HCT116 (cell line): Measurements from ENCODE around the gene OR51E1. TPM values are rescaled to one million over a fixed set of nuclear protein-coding genes. Genes with fewer than 3 reads are reported as not detected.

Experiments used
- ATAC-seq: fragments of 200-7000 bp; cut with Tn5 transposase; 2 replicates; pipeline ENCODE4 v1.9.1; 2020; ENCODE audit warnings: mild to moderate bottlenecking, moderate library complexity
- BruUV-seq: library from RNA; stranded (reverse); fragments of 400-500 nt; replicated peaks from 2 replicates; lab custom pipeline; 2021; lab: Mats Ljungman, UMichigan
- CTCF ChIA-PET: fragments of 300-600 bp; sonication (Branson Sonifier 250); formaldehyde crosslinking; loops from one replicate; lab custom pipeline; 2021; ENCODE audit warnings: antibody characterized with exemption; lab: Charles Lee
- POLR2A ChIA-PET: fragments of 300-600, 350-600 bp; sonication (Branson Sonifier 250); formaldehyde crosslinking; loops from one replicate; lab custom pipeline; 2021; ENCODE audit warnings: antibody characterized with exemption; lab: Charles Lee
- RAD21 ChIA-PET, 2 experiments: fragments of 300-600 bp; sonication (Branson Sonifier 250); formaldehyde crosslinking; loops; one replicate each; lab custom pipeline; 2023; ENCODE audit warnings: low total read pairs in 2 of 2; ENCODE audit not compliant: uncharacterized antibody in 2 of 2, unreplicated experiment in 2 of 2, low non-redundant PET in 1 of 2; lab: Charles Lee
- DNase-seq: peaks from one replicate; pipeline ENCODE4 v3.0.0-alpha.2; 2010; ENCODE audit warnings: low read depth, low spot score
- H2AFZ ChIP-seq: fragments of 200-600 bp; shearing (Covaris generic), sonication (generic); 2 replicates; pipeline ENCODE4 v1.6.1; 2017; ENCODE audit warnings: low read depth, mixed run types, mixed read lengths, antibody characterized with exemption, low read length; ENCODE audit not compliant: poor library complexity, severe bottlenecking
- H3K27ac ChIP-seq: 2 replicates; pipeline ENCODE4 v1.5.1; 2012; ENCODE audit warnings: low read depth, low read length
- H3K27me3 ChIP-seq: fragments of 200-600 bp; sonication (generic); 2 replicates; pipeline ENCODE4 v1.6.1; 2016; ENCODE audit warnings: mixed run types, low read length, mixed read lengths; ENCODE audit not compliant: insufficient read depth
- H3K36me3 ChIP-seq, 2 experiments: fragments of 200-500 bp in 1 of 2; fragments of 200-600 bp in 1 of 2; sonication (Bioruptor generic) in 1 of 2; sonication (generic) in 1 of 2; 2 replicates each; pipeline versions ENCODE4 v1.5.1 to v1.6.1; 2014 to 2016; ENCODE audit warnings: low read length in 2 of 2, inconsistent platforms in 1 of 2, mixed read lengths in 1 of 2, mixed run types in 1 of 2; ENCODE audit not compliant: insufficient read depth in 2 of 2, control insufficient read depth in 1 of 2
- H3K4me1 ChIP-seq, 2 experiments: fragments of 200-600 bp in 1 of 2; sonication (generic) in 1 of 2; 2 replicates each; pipeline versions ENCODE4 v1.5.1 to v1.6.1; 2012 to 2017; ENCODE audit warnings: low read length in 2 of 2, inconsistent platforms in 1 of 2, mild to moderate bottlenecking in 1 of 2, mixed read lengths in 1 of 2, mixed run types in 1 of 2, moderate library complexity in 1 of 2; ENCODE audit not compliant: insufficient read depth in 2 of 2, control insufficient read depth in 1 of 2
- H3K4me2 ChIP-seq: fragments of 200-600 bp; sonication (generic); 2 replicates; pipeline ENCODE4 v1.6.1; 2017; ENCODE audit warnings: mixed run types, low read length, mixed read lengths
- H3K4me3 ChIP-seq, 2 experiments: fragments of 200-600 bp in 1 of 2; sonication (generic) in 1 of 2; replicated peaks in 1 of 2; 2 replicates each; pipeline ENCODE4 v1.5.1; 2011 to 2016; ENCODE audit warnings: low read length in 2 of 2, control low read depth in 1 of 2, low read depth in 1 of 2, mild to moderate bottlenecking in 1 of 2, mixed read lengths in 1 of 2, mixed run types in 1 of 2
- H3K79me2 ChIP-seq: fragments of 200-600 bp; sonication (generic); 2 replicates; pipeline ENCODE4 v1.6.1; 2017; ENCODE audit warnings: mild to moderate bottlenecking, mixed run types, low read length, moderate library complexity, mixed read lengths; ENCODE audit not compliant: insufficient read depth
- H3K9ac ChIP-seq: fragments of 200-600 bp; sonication (generic); 2 replicates; pipeline ENCODE4 v1.6.1; 2016; ENCODE audit warnings: low read length, mixed read lengths
- H3K9me2 ChIP-seq: fragments of 200-600 bp; sonication (generic), shearing (Covaris generic); 2 replicates; pipeline ENCODE4 v1.6.1; 2017; ENCODE audit warnings: mixed run types, mild to moderate bottlenecking, moderate library complexity; ENCODE audit not compliant: insufficient read depth
- H3K9me3 ChIP-seq, 2 experiments: fragments of 200-500 bp in 1 of 2; fragments of 200-600 bp in 1 of 2; sonication (Bioruptor generic) in 1 of 2; sonication (generic) in 1 of 2; 2 replicates each; pipeline ENCODE4 v1.6.1; 2014 to 2017; ENCODE audit warnings: low read length in 2 of 2, mixed read lengths in 2 of 2, inconsistent platforms in 1 of 2, low read depth in 1 of 2, mild to moderate bottlenecking in 1 of 2, mixed run types in 1 of 2, moderate library complexity in 1 of 2; ENCODE audit not compliant: control insufficient read depth in 1 of 2, insufficient read depth in 1 of 2
- H4K20me1 ChIP-seq: fragments of 200-600 bp; sonication (generic), shearing (Covaris generic); 2 replicates; pipeline ENCODE4 v1.6.1; 2017; ENCODE audit warnings: mixed run types, mild to moderate bottlenecking, moderate library complexity; ENCODE audit not compliant: insufficient read depth
- CBX3 ChIP-seq: IDR thresholded peaks from 2 replicates; pipeline ENCODE4 v1.6.1; 2012; ENCODE audit warnings: low read depth
- CEBPB ChIP-seq: IDR thresholded peaks from 2 replicates; pipeline ENCODE4 v1.6.1; 2012; ENCODE audit warnings: low read depth
- EGR1 ChIP-seq: IDR thresholded peaks from 2 replicates; pipeline ENCODE4 v1.6.1; 2012; ENCODE audit warnings: low read depth
- JUND ChIP-seq: IDR thresholded peaks from 2 replicates; pipeline ENCODE4 v1.6.1; 2012
- POLR2AphosphoS5 ChIP-seq: IDR thresholded peaks from 2 replicates; pipeline ENCODE4 v1.6.1; 2011; ENCODE audit warnings: mild to moderate bottlenecking, low read depth, low read length, moderate library complexity
- RAD21 ChIP-seq: IDR thresholded peaks from 2 replicates; pipeline ENCODE4 v1.6.1; 2012; ENCODE audit warnings: low read depth, mild to moderate bottlenecking
- SRF ChIP-seq: IDR thresholded peaks from 2 replicates; pipeline ENCODE4 v1.6.1; 2012; ENCODE audit warnings: low read depth
- YY1 ChIP-seq: IDR thresholded peaks from 2 replicates; pipeline ENCODE4 v1.6.1; 2011; ENCODE audit warnings: low read length, low read depth, moderate library complexity, mild to moderate bottlenecking; ENCODE audit not compliant: insufficient replicate concordance; ENCODE audit errors: extremely low read depth
- intact Hi-C: fragments of 100-400 bp; cut with micrococcal nuclease; formaldehyde crosslinking; loops from 2 replicates; pipeline ENCODE4 v1.10.0; 2022
- total RNA-seq: library from RNA; stranded (reverse); gene quantifications from one replicate; pipeline ENCODE4 v1.2.1, GENCODE V29; 2021; ENCODE audit not compliant: unreplicated experiment
- TF ChIP-seq, protein P1 (sequence below): IDR thresholded peaks from 2 replicates; pipeline ENCODE4 v1.6.1; 2012
- TF ChIP-seq, protein P2 (sequence below): IDR thresholded peaks from 2 replicates; pipeline ENCODE4 v1.6.1; 2011; ENCODE audit warnings: mild to moderate bottlenecking, low read length, moderate library complexity; ENCODE audit not compliant: insufficient replicate concordance; ENCODE audit errors: extremely low read depth
- TF ChIP-seq, protein P3 (sequence below), 3 experiments: fragments of 200-600 bp in 1 of 3; sonication (generic) in 1 of 3; IDR thresholded peaks in 2 of 3; conservative IDR thresholded peaks in 1 of 3; 2 replicates each; pipeline ENCODE4 v1.5.1; 2012 to 2017; ENCODE audit warnings: low read depth in 2 of 3, low read length in 2 of 3, antibody characterized with exemption in 1 of 3, borderline replicate concordance in 1 of 3, control low read depth in 1 of 3, mild to moderate bottlenecking in 1 of 3, mixed read lengths in 1 of 3, mixed run types in 1 of 3, moderate library complexity in 1 of 3; ENCODE audit not compliant: insufficient read depth in 1 of 3

The OR51E1 gene
- total RNA-seq, 1 experiment from 2014 or later: not detected

DNA sequence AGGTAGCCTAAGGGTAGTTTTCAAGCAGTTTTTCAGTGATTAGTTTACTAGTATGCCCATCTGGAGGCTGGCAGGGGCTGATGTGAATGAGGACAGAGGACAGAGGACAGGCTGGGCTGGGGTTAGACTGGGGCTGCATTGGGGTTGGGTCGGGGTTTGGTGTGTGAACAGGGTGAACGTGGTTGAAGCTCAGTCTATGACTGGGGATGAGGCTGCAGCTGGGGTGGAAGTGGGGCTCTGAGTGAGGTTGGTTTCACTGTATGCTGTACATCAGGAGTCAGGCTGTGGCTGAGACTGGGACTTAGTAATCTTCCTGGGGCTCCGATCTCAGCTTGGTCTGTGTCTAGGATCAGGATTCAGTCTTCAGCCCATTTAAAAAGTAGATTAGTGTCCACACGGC is 451 bp downstream of the OR51E1 start:
- Histone ChIP-seq H4K20me1 (no peaks in the 10 kb centered on the region), H3K27me3 (peaks cover 72% of the 10 kb centered on the region), H3K4me1 (no peaks in the 10 kb centered on the region), H3K79me2 (no peaks in the 10 kb centered on the region), H3K9me3 (no peaks in the 10 kb centered on the region), H3K4me2 (no peak overlapping the region), H3K4me3 (no peak overlapping the region), H3K27ac (no peak overlapping the region), H3K36me3 (no peaks in the 10 kb centered on the region), H2AFZ (no peak overlapping the region), H3K9ac (no peak overlapping the region), H3K9me2 (no peaks in the 10 kb centered on the region)
- intact Hi-C loops: no loop called here
- ChIA-PET POLR2A (no interaction called here), RAD21 (no interaction called here), CTCF (no interaction called here)
- DNase-seq (no peak), ATAC-seq (no peak)
- no TSS peak for BruUV-seq
- TF ChIP-seq EGR1: no peak
- no peak for TF ChIP-seq RAD21
- TF ChIP-seq JUND: no peak
- no peak for TF ChIP-seq YY1
- TF ChIP-seq POLR2AphosphoS5: no peak
- TF ChIP-seq, protein P1, sequence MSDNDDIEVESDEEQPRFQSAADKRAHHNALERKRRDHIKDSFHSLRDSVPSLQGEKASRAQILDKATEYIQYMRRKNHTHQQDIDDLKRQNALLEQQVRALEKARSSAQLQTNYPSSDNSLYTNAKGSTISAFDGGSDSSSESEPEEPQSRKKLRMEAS: no peak
- no peak for TF ChIP-seq CEBPB
- TF ChIP-seq CBX3: no peak
- no peak for TF ChIP-seq SRF

DNA sequence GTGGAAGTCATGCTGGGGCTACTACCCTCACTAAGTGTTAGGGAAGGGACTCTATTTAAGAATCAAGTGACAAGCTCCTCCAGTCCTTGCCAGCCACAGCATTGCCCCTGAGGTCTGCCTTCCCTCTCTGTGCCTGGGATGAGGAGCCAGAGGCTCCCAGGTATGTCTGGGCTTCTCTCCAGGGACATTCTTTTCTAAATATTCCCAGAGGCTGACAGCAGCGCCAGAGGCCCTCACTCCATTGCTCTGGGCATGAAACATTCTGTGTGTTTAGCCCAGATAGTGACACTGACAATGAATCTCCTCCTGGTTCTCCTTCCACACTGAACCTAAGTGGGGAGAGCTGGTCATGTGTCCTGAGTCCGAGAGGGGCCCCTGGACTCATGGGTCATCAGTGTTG is 2.2 kb downstream of the OR51E1 start:
- CTCF ChIA-PET: interaction anchor here (1.7 kb wide), 1 partner anchor 9 kb away, joined by 5 read pairs; the partner anchor contains the start of gene OR51D1
- Histone ChIP-seq H3K36me3 (no peaks in the 10 kb centered on the region), H3K27me3 (peaks cover 77% of the 10 kb centered on the region), H3K4me3 (no peak overlapping the region), H3K9me3 (no peaks in the 10 kb centered on the region), H2AFZ (no peak overlapping the region), H3K9me2 (no peaks in the 10 kb centered on the region), H3K27ac (no peak overlapping the region), H4K20me1 (no peaks in the 10 kb centered on the region), H3K4me2 (no peak overlapping the region), H3K4me1 (no peaks in the 10 kb centered on the region), H3K79me2 (no peaks in the 10 kb centered on the region), H3K9ac (no peak overlapping the region)
- ATAC-seq: no peak
- RAD21 ChIA-PET: no interaction called here
- intact Hi-C loops: no loop called here
- TF ChIP-seq SRF: no peak
- TF ChIP-seq, protein P2, sequence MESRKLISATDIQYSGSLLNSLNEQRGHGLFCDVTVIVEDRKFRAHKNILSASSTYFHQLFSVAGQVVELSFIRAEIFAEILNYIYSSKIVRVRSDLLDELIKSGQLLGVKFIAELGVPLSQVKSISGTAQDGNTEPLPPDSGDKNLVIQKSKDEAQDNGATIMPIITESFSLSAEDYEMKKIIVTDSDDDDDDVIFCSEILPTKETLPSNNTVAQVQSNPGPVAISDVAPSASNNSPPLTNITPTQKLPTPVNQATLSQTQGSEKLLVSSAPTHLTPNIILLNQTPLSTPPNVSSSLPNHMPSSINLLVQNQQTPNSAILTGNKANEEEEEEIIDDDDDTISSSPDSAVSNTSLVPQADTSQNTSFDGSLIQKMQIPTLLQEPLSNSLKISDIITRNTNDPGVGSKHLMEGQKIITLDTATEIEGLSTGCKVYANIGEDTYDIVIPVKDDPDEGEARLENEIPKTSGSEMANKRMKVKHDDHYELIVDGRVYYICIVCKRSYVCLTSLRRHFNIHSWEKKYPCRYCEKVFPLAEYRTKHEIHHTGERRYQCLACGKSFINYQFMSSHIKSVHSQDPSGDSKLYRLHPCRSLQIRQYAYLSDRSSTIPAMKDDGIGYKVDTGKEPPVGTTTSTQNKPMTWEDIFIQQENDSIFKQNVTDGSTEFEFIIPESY: no peak
- TF ChIP-seq, protein P3, sequence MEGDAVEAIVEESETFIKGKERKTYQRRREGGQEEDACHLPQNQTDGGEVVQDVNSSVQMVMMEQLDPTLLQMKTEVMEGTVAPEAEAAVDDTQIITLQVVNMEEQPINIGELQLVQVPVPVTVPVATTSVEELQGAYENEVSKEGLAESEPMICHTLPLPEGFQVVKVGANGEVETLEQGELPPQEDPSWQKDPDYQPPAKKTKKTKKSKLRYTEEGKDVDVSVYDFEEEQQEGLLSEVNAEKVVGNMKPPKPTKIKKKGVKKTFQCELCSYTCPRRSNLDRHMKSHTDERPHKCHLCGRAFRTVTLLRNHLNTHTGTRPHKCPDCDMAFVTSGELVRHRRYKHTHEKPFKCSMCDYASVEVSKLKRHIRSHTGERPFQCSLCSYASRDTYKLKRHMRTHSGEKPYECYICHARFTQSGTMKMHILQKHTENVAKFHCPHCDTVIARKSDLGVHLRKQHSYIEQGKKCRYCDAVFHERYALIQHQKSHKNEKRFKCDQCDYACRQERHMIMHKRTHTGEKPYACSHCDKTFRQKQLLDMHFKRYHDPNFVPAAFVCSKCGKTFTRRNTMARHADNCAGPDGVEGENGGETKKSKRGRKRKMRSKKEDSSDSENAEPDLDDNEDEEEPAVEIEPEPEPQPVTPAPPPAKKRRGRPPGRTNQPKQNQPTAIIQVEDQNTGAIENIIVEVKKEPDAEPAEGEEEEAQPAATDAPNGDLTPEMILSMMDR (IDR thresholded peaks at IDR 0.05 in 2 of 3, conservative IDR thresholded peaks at IDR 0.05 in 1 of 3; ENCODE audit: borderline replicate concordance in 1 of 3, insufficient read depth in 1 of 3, low read depth in 2 of 3, low read length in 2 of 3): no peak
- DNase-seq: no peak
- no TSS peak for BruUV-seq
- POLR2A ChIA-PET: no interaction called here
